HG03045 (cell line): Measurements from ENCODE around the gene DTX2.
A peak's percentile ranks its signal among the peaks of the same experiment; 100 is the strongest.
"Not testable (repeated sequence)": the region's sequence is repeated elsewhere in the genome, so short reads cannot be mapped to it uniquely, and the experiment has no call there.

Experiments
- ATAC-seq: cut with Tn5 transposase; IDR thresholded peaks from one replicate; pipeline ENCODE4 v1.9.1; 2021; ENCODE audit warnings: mild to moderate bottlenecking, moderate library complexity; ENCODE audit not compliant: unreplicated experiment

The DTX2 gene

DNA sequence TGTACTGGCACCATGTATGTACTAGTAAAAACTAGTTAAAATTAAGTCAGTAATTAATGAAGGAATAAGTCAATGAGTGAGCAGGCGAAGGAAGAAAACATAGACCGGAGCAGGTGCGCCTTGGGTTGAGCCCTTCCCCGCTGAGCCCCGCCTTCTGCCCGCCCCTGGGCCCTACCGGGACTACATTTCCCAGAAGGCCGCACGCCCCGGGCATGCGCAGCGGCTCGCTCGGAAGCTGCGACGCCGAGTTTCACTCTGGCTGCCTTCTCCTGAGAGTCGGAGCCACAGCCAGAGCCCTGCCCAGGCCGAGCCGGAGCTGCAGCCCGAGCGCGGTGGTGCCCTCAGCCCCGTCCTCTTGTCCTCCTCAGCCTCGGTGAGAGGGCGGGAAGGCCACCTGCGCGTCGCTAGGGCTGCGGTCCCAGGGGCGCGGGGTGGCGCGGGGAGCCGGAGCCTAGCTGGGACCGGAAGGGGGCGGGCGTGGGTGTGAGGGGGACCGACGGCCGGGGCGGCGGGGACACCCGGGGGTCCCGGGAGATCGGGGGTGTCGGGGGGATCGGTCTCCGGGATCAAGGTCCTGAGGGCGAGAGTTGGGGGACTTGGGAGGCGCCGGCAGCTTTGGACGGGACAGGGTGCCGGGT, at the start of gene DTX2:
Gene DTX2, plus strand, starts transcription at position 246 of the 638 bp plus-strand sequence. CDS start 18,801 bp downstream, outside the sequence.
- peak; percentile 98 for ATAC-seq

DNA sequence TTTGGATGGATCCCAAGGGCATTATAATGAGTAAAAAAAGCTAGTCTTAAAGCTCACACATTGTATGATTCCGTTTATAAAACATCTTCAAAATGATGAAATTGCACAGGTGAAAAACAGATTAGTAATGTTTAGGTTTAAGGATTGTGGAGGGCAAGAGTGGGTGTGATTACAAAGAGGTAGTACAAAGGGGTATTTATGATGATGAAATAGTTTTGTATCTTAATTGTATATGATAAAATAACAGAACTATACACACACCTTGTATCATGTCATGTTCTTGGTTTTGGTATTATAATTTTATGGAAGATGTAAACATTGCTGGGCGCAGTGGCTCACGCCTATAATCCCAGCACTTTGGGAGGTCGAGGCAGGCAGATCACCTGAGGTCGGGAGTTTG, 49.3 kb upstream of the DTX2 start:
- ATAC-seq: no peak

DNA sequence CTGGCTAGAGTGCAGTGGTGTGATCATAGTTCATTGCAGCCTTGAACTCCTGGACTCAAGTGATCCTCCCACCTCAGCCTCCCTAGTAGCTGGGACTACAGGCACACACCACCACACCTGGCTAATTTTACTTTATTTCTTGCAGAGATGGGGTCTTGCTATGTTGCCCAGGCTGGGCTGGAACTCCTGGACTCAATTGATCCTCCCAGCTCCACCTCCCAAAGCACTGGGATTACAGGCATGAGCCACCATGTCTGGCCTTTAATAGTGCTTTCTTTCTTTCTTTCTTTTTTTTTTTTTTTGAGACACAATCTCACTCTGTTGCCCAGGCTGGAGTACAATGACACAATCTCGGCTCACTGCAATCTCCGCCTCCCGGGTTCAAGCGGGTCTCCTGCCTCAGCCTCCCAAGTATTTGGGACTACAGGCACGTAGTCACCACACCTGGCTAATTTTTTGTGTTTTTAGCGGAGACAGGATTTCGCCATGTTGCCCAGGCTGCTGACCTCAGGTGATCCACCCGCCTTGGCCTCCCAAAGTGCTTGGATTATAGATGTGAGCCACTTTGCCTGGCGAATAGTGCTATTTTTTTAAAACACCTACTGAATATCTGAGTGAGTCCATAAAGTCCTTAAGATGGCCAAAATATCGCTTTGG, 43.7 kb upstream of the DTX2 start:
- not testable (repeated sequence) for ATAC-seq

DNA sequence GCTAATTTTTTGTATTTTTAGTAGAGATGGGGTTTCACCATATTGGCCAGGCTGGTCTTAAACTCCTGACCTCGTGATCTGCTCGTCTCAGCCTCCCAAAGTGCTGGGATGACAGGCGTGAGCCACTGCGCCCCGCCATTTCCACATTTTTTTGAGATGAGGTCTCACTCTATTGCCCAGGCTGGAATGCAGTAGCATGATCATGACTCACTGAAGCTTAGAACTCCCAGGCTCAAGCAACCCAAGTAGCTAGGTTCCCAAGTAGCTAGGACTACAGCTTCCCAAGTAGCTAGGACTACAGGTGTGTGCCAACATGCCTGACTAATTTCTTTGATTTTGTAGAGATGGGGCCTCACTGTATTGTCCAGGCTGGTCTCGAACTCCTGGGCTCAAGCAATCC, 40.4 kb upstream of the DTX2 start:
- ATAC-seq: not testable (repeated sequence)

DNA sequence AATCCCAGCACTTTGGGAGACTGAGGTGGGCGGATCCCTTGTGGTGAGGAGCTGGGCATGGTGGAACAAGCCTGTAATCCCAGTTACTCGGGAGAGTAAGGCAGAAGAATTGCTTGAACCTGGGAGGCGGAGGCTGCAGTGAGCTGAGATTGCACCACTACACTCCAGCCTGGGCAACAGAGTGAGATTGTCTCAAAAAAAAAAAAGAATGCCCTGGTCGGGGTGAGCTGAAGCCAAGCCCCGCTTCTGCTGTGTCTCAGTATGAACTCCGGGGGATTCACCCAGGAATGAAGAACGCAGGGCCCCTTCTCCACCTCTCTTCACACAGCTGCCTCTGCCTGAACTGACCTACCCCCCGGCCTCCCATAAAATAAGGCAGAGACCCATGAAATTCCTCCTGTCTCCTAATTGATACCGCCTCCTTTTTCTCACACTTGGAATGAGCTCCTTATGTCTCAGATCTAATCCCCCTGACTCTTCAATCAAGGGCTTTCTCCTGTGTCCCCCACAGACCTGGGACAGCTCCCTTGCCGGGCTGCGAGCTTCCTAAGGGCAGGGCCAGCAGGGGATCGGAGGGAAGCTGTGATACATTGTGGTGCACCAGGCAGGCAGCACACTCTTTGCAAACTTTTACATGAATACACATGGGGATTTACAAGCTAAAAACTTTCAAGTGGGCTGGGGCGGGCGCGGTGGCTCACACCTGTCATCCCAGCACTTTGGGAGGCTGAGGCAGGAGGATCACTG, 37.7 kb upstream of the DTX2 start:
- no peak for ATAC-seq

DNA sequence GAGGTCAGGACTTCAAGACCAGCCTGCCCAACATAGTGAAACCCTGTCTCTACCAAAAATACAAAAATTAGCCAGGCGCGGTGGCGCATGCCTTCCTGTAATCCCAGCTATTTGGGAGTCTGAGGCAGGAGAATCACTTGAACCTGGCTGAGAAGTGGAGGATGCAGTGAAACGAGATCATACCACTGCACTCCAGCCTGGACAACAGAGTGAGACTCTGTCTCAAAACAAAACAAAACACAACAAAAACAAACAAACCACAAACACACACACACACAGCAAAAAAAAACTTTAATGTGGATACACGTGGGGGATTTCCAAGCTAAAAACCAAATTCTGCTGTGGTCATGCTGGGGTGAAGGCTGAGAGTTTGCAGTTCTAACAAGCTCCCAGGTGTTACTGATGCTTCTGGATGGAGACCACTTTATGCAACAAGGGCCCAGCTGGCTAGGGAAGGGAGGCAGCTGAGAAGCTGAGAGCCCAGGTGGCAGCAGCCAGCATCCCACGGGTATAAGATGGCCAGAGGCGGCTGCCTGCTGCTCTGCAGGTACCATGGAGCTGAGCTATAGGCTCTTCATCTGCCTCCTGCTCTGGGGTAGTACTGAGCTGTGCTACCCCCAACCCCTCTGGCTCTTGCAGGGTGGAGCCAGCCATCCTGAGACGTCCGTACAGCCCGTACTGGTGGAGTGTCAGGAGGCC, 36.9 kb upstream of the DTX2 start, which contains the start of gene ZP3:
Gene ZP3, plus strand, starts transcription at position 538 of the 699 bp plus-strand sequence. Its CDS starts 15 bp downstream, at position 553.
- ATAC-seq: peak; percentile 60

DNA sequence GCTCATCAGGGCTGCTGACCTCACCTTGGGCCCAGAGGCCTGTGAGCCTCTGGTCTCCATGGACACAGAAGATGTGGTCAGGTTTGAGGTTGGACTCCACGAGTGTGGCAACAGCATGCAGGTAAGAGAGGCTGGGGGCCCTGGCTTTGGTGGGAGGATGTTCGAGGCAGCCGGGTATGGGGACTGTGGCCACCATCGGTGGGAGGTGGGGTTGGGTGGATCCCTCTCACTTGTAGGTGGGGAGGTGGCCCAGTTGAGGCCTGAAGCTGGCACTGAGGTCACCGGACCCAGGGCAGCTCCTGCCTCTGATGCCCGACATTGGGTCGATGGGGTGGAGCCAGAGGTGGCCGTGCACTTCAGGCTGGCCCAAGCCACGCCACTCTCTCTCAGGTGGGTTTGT, 36.4 kb upstream of the DTX2 start:
- ATAC-seq: no peak

DNA sequence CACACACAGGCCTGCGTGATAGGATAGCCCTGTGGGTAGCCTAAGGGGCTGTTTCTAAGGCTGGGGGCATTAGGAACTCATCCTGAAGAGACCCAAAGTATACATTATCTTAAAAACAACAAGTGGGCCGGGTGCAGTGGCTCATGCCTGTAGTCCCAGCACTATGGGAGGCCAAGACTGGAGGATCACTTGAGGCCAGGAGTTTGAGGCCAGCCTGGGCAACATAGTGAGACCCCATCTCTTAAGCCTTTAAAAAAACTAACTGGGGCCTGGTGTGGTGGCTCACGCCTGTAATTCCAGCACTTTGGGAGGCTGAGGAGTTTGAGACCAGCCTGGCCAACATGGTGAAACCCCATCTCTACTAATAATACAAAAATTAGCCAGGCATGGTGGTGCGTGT, 36.0 kb upstream of the DTX2 start:
- not testable (repeated sequence) for ATAC-seq

DNA sequence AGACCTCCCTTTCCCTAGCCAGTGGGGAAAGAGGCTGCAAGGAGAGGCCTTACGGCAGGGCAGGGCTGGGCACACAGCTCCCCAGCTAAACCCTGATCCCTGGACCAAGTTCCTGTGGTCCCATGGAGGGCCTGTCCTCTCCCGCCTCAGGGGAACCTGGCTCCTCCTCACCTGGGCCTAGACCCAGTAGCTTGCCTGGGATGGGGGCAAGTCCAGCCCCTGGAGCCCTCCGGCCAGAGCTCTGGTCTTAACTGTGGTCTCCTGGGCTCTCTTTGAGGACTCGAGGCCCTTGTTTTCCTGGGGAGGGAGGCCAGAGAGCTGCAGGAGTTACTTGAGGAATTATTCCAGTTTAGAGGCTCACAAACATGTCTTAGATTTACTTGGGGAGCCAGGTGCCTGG, 35.3 kb upstream of the DTX2 start:
- no peak for ATAC-seq

DNA sequence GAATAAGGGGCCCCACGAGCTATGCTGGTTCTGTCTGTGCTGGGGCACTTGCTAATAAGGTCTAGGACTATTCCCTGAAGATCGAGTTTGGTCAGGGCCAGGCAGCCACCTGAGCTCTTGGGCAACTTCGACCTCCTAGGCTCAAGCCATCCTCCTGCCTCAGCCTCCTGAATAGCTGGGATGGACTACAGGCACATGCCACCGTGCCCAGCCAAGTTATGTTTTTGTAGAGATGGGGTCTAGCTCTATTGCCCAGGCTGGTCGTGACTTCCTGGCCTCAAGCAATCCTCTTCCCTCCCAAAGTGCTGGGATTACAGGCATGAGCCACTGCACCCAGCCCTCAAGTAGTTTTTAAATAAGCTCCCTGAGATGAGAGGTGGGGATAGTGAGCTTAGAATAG, 33.9 kb upstream of the DTX2 start:
- no peak for ATAC-seq

DNA sequence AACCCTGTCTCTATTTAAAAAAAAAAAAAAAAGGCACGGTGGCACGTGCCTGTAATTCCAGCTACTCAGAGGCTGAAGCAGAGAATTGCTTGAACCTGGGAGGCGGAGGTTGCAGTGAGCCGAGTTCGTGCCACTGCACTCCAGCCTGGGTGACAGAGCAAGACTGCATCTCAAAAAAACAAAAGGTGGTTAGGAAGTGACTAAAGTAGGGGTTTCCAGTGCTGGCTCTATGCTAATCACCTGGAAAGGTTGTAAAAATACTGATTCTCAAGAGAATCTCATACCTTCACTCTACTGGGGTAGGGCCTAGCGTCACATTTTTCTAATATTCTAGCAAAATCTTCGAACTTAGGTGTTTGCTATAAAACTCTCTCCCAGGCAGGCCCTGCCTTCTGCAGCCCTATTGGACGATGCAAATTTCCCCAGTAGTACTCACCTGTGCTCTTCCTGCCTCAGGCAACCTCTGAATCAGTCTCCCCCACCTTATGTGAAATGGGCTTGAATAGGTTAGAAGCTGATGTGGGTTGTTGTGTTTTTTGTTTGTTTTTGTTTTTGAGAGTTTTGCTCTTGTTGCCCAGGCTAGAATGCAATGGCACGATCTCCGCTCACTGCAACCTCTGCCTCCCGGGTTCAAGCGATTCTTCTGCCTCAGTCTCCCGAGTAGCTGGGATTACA, 33.2 kb upstream of the DTX2 start:
- no peak for ATAC-seq

DNA sequence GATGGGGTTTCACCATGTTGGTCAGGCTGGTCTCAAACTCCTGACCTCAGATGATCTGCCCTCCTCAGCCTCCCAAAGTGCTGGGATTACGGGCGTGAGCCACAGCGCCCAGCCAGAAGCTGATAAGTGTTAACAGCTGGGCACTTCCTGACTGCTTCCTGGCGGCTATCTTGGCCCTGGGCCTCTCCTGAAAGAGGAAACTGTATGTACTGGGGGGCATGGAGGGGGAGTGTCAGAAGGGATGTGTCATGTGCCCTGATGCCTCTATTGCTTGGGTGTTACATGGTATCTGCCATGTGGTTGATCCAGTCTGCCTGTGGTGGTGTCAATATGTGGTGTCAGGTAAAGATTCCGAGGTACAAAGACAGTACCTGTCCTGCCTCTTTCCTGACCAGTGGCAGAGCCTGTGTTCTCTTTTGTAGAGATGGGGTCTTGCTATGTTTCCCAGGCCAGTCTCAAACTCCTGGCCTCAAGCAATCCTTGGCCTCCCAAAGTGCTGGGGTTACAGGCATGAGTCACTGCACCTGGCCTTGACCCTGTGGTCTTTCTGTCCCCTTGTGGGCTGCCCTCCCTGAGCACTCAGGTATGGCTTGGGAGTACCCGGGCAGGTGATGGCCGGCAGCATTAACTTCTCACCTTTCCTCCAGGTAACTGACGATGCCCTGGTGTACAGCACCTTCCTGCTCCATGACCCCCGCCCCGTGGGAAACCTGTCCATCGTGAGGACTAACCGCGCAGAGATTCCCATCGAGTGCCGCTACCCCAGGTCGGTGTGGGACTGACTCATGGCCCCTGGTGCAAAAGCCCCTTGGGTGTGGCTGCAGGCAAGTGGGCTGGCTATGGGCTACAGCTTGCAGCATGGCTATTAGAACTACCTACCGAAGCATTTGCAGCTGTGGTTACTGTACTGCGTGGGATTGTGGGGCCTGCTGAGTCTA, 32.4 kb upstream of the DTX2 start:
- ATAC-seq: no peak

DNA sequence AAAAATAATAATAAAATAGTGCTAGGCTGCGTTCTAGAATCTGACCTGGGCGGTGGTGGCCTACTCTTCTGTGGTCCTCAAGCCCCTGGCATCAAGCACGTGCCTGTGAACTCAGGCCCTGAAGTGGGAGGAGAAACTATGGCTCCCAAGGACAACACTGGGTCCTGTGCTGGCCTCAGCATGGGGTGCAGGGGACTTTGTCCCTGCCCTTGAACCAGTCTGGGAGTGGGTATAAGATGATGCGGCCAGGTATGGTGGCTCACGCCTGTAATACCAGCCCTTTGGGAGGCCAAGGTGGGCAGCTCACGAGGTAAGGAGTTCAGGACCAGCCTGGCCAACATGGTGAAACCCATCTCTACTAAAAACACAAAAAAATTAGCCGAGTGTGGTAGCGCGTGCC, 31.3 kb upstream of the DTX2 start:
- no peak for ATAC-seq

DNA sequence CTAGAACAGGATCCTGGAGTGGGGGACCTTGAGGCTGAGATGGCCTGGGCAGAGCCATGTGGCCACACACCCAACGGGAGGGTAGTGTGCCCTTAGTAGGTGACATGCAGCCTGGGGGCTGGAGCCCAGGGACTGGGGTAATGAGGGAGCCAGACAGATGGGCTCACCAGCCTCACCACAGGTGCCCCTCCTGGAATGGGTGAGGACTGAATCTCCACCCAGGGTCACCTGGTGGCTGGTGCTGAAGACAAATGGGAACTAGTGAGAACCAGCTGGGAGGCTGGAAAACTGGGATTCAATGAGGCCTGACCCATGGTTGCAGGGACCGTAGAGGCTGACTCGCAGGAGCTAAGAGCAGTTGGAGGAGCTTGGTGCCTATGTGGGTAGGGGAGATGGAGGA, 30.7 kb upstream of the DTX2 start:
- ATAC-seq: no peak

DNA sequence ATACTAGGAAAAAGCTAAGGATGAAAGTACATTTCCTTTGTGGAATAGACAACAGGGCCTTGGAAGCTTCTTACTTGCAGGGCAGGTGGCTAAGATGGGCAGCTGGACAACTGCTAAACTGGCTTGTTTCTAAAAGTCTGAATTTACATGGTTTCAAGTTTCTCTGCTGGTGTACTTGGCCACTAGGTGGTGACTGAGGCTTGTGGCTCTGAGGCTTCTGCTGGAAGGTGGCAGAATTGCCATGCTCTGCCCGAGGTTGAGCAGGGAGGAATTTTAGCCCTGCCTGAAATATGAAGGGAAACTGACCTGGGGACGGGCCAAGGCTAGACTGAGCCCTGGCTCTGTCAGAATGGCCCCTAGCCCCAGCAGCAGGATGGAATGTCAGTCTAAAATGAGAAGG, 23.6 kb upstream of the DTX2 start:
- ATAC-seq: peak; percentile 46

DNA sequence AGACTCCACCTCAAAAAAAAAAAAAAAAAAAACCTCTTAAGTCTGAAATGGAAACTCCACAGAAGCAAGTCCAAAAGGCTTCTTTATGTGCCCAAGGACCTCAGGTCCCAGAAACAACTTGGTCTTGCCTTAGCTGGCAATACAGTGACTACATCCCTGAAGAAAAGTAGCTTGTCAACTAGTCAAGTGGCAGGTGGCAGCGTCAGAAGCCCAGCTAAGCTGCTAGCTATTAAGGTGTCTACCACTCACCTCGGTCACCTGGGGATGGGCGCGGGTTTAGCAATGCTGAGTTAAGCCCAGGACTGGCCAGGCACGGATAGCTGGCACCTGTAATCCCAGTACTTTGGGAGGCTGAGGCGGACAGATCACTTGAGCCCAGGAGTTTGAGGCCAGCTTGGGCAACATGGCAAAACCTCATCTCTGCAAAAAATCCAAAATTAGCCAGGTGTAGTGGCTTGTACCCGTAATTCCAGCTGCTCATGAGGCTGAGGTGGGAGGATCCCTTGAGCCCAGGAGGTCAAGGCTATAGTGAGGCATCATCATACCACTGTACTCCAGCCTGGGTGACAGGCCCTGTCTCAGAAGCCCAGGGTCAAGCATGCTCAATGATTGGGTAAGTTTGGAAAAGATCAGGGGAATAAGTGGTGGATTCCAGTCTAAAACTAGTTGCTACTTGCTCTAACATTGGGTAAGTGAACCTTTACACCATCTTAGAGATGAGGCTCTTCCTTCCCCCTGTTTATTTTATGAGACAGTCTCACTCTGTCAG, 22.2 kb upstream of the DTX2 start:
- not testable (repeated sequence) for ATAC-seq

DNA sequence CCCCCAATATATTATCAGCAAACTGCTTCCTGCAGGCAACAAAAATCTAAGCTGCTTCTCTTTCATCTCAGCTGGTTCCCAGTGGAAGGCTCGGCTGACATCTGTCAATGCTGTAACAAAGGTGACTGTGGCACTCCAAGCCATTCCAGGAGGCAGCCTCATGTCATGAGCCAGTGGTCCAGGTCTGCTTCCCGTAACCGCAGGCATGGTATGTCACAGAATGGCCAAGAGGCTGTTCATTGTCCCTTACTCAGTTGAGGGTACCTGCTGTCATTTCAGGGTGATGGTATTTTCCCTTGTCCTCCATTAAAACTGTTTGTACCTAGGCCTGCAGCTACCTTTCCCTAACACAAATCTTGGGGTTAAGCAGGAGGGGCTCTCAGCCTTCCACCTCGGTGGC, 21.1 kb upstream of the DTX2 start:
- not testable (repeated sequence) for ATAC-seq

DNA sequence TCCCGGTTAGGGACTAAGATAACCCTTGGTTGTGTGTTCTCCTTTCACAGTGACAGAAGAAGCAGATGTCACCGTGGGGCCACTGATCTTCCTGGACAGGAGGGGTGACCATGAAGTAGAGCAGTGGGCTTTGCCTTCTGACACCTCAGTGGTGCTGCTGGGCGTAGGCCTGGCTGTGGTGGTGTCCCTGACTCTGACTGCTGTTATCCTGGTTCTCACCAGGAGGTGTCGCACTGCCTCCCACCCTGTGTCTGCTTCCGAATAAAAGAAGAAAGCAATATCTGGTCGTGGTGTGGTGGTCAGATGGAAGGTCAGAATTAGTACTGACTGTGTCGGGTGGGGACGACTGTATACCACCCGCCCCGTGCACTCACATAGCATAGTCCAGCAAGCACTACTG, 19.7 kb upstream of the DTX2 start:
- peak; percentile 40 for ATAC-seq
